Jurkat, Clone E6-1 (cell line): ENCODE data around the gene ADAMTS3.
"Not testable (repeated sequence)": the region's sequence is repeated elsewhere in the genome, so short reads cannot be mapped to it uniquely, and the experiment has no call there.

Experiments used
- DNase-seq: peaks from one replicate; pipeline ENCODE4 v3.0.0-alpha.2; 2011; ENCODE audit warnings: low read depth, low spot score
- H3K4me3 ChIP-seq: 2 replicates; pipeline ENCODE4 v1.5.1; 2011; ENCODE audit warnings: mild to moderate bottlenecking, low read length, control low read depth, moderate library complexity

Gene ADAMTS3

GRCh38 chr4:72555377-72555831, 13.6 kb downstream of the ADAMTS3 start:
- DNase-seq: no peak
- no peak overlapping the region for H3K4me3 ChIP-seq

- DNase-seq: no peak
- H3K4me3 ChIP-seq: no peak overlapping the region
Measured at GRCh38 chr4:72553540-72554337, 15.3 kb downstream of the ADAMTS3 start.

GRCh38 chr4:72552447-72552846, 16.6 kb downstream of the ADAMTS3 start:
- DNase-seq: no peak
- H3K4me3 ChIP-seq: no peak overlapping the region

- no peak overlapping the region for H3K4me3 ChIP-seq
- no peak for DNase-seq
Measured at GRCh38 chr4:72546456-72546855, 22.6 kb downstream of the ADAMTS3 start.

GRCh38 chr4:72540694-72541093, 28.3 kb downstream of the ADAMTS3 start:
- not testable (repeated sequence) for H3K4me3 ChIP-seq, DNase-seq

GRCh38 chr4:72538006-72538405, 31.0 kb downstream of the ADAMTS3 start:
- DNase-seq: no peak
- H3K4me3 ChIP-seq: no peak overlapping the region

- DNase-seq: no peak
- H3K4me3 ChIP-seq: no peak overlapping the region
Measured at GRCh38 chr4:72536443-72536842, 32.6 kb downstream of the ADAMTS3 start.

GRCh38 chr4:72531768-72532290, 37.2 kb downstream of the ADAMTS3 start:
- H3K4me3 ChIP-seq: no peak overlapping the region
- no peak for DNase-seq

GRCh38 chr4:72531322-72531721, 37.7 kb downstream of the ADAMTS3 start:
- no peak overlapping the region for H3K4me3 ChIP-seq
- no peak for DNase-seq

- no peak for DNase-seq
- no peak overlapping the region for H3K4me3 ChIP-seq
Measured at GRCh38 chr4:72529148-72529822, 39.7 kb downstream of the ADAMTS3 start.

- DNase-seq: no peak
- H3K4me3 ChIP-seq: no peak overlapping the region
Measured at GRCh38 chr4:72527038-72527646, 41.9 kb downstream of the ADAMTS3 start.

- no peak for DNase-seq
- H3K4me3 ChIP-seq: no peak overlapping the region
Measured at GRCh38 chr4:72525938-72526337, 43.1 kb downstream of the ADAMTS3 start.

- H3K4me3 ChIP-seq: no peak overlapping the region
Measured at GRCh38 chr4:72522440-72522839, 46.6 kb downstream of the ADAMTS3 start.

GRCh38 chr4:72513227-72513626, 55.8 kb downstream of the ADAMTS3 start:
- no peak for DNase-seq
- H3K4me3 ChIP-seq: no peak overlapping the region

More at GRCh38 chr4:72522440-72522839, 46.6 kb downstream of the ADAMTS3 start:
- no peak for DNase-seq

- no peak for DNase-seq
Measured at GRCh38 chr4:72507860-72508419, 61.1 kb downstream of the ADAMTS3 start.

GRCh38 chr4:72507167-72507566, 61.9 kb downstream of the ADAMTS3 start:
- DNase-seq: no peak
- no peak overlapping the region for H3K4me3 ChIP-seq

More at GRCh38 chr4:72507860-72508419, 61.1 kb downstream of the ADAMTS3 start:
- no peak overlapping the region for H3K4me3 ChIP-seq

GRCh38 chr4:72505314-72505744, 63.7 kb downstream of the ADAMTS3 start:
- peak; percentile 28 for DNase-seq

GRCh38 chr4:72500214-72500613, 68.8 kb downstream of the ADAMTS3 start:
- DNase-seq: no peak
- H3K4me3 ChIP-seq: no peak overlapping the region

More at GRCh38 chr4:72505314-72505744, 63.7 kb downstream of the ADAMTS3 start:
- no peak overlapping the region for H3K4me3 ChIP-seq

- DNase-seq: no peak
- H3K4me3 ChIP-seq: no peak overlapping the region
Measured at GRCh38 chr4:72496119-72496518, 72.9 kb downstream of the ADAMTS3 start.
